NAMALWA (cell line): ENCODE data around the gene CTSH.
"Not testable (repeated sequence)": the region's sequence is repeated elsewhere in the genome, so short reads cannot be mapped to it uniquely, and the experiment has no call there.

Experiments used
- DNase-seq: peaks from one replicate; pipeline ENCODE4 v3.0.0-alpha.2; 2015; ENCODE audit warnings: low spot score

CTSH gene

DNA sequence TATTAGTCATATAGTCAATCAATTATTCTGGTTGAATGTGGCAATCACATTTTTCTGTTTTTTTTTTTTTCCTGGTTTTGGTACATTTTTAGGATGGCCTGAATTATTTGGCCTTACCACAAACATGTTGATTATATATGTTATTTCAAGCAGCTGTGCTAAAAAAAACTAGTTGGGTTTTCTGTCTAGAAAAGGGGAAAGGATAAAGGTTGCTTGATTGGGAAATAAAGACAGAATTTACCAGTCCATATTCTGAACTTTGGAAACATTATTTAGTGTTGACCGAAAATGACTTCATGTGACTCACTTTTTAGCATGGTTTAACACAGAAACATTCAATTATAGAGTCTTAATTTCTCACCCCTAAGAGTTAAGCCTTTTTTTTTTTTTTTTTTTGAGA lies 64.0 kb downstream of the CTSH start:
- DNase-seq: no peak

DNA sequence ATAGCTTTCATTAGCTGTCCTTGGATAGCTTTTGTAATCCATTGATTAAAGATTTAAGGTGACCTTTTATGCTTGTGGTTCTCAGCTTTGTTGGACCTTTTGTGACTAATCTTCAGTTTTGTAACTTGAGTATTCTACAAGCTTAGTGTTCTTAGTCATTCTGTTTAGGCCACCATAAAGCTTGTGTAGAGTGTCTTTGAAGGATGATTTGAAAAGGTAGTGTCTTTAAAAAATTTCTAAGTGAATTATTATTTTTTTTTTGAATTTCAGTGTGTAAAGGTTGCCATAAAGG lies 64.7 kb downstream of the CTSH start:
- DNase-seq: no peak

DNA sequence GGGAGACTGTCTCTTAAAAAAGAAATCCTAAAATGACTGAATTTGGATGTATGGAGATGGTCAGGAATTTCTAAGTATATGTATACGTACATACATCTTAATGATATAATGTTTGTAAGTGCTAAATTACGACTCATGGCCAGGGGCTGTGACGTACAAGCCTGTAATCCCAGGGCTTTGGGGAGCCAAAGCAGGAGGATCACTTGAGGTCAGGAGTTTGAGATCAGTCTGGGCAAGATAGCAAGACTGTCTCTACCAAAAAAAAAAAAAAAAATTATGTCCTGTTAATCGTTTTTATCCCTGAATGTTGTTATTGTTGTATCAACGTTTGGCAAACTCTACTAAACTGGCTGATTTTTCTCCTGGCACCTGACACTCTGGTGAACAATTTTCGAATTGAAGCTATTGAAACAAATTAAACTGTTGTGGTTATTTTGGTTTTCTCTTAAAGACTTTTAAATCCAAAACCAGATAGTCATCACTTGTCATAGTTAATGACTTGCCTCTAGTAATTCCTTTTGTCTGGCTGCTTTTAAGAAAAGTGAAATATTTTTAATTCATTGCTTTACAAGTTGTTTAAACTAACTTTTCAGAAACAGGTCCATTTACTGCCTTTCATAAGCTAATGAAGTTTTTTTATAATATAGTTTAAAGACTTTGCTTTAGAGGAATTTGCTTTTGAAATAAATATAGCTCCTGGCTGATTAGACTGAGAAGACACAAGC lies 65.2 kb downstream of the CTSH start:
- DNase-seq: no peak

- no peak for DNase-seq
Measured at GRCh38 chr15:78878356-78878755, 66.5 kb downstream of the CTSH start.

DNA sequence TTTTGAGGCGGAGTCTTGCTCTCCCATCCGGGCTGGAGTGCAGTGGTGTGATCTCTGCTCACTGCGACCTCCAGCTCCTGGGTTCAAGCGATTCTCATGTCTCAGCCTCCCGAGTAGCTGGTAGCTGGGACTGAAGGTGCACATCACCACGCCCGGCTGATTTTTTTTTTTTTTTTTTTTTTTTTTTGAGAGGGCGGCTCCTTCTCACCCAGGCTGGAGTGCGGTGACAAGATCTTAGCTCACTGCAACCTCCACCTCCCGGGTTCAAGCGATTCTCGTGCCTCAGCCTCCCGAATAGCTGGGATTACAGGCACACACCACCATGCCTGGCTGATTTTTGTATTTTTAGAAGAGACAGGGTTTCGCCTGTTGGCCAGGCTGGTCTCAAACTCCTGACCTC lies 67.9 kb downstream of the CTSH start:
- not testable (repeated sequence) for DNase-seq

GRCh38 chr15:78875107-78875914 lies 69.5 kb downstream of the CTSH start:
- DNase-seq: no peak

GRCh38 chr15:78873793-78874765 lies 70.8 kb downstream of the CTSH start:
- DNase-seq: peak; percentile 47

GRCh38 chr15:78872972-78873792 lies 71.7 kb downstream of the CTSH start:
- DNase-seq: peak; percentile 95

DNA sequence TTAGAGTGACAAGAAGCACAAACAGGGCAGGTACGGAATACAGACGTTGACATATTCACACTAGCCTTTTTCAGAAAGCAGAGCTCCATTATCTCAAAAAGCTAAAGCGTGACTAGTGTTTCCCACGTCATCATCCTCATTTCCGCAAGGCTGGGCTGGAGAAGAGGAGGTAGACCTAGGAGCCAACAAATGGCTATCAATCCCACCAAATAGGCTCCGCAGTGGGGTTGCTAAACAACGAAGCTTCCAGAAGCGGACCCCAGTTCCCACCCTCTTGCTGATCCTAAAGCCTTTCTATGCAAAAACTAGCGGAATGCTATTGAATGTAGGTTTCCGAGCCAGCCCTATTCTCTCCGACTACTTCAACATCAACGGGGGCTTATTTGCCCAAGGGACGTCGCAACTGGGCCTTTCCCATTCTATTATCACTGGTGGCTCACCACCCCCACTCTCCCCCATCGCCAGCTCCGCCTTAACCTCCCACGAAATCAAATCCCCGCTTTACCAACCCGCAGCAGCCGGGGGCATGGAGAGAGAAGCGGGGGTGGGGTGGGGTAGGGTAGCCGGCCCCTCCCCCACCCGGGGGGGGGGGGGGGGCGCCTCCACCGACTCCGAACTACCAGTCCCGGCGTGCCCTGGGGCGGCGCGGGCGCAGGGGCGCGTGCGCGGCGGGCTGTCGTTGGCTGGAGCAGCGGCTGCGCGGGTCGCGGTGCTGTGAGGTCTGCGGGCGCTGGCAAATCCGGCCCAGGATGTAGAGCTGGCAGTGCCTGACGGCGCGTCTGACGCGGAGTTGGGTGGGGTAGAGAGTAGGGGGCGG lies 72.5 kb downstream of the CTSH start, which contains the start of gene MORF4L1:
TSS of gene MORF4L1 (plus strand) at position 736 of the 817 bp plus-strand sequence. CDS start 128 bp downstream, outside the sequence.
- peak; percentile 95 for DNase-seq

DNA sequence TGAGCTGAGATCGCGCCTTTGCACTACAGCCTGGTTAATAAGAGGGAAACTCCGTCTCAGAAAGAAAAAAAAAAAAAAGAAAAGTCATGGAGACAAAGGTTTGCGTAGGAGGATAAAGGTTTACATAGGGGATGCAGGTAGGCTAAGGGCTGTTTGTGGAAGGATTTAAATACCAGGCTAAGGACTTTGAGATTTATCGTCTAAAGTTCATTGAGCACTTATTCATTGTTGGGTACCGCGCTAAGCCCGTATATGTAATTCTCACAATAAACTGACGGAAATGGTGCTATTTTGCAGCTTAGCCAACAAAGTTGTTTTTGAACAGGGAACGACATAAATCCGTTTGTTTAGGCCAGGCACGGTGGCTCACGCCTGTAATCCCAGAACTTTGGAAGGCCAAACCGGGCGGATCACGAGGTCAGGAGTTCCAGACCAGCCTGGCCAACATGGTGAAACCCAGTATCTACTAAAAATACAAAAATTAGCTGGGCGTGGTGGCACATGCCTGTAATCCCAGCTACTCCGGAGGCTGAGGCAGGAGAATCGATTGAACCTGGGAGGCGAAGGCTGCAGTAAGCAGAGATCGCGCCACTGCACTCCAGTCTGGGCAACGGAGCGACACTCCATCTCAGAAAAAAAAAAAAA lies 73.2 kb downstream of the CTSH start:
- not testable (repeated sequence) for DNase-seq
